Fibroblast of pulmonary artery (primary cell): ENCODE data around the gene EPB41L2.
A peak's percentile ranks its signal among the peaks of the same experiment; 100 is the strongest.
"Not testable (repeated sequence)": the region's sequence is repeated elsewhere in the genome, so short reads cannot be mapped to it uniquely, and the experiment has no call there.

Experiments
- DNase-seq: peaks from one replicate; pipeline ENCODE4 v3.0.0-alpha.2; 2010; ENCODE audit warnings: low read depth
- H3K4me3 ChIP-seq: replicated peaks from 2 replicates; pipeline ENCODE4 v1.5.1; 2011; ENCODE audit warnings: low read depth, mild to moderate bottlenecking, control low read depth, low read length, moderate library complexity
- CTCF ChIP-seq: IDR thresholded peaks from 2 replicates; pipeline ENCODE4 v1.5.1; 2011; ENCODE audit warnings: mild to moderate bottlenecking, control low read depth, low read length, inconsistent platforms; ENCODE audit errors: missing control alignments

EPB41L2 gene

DNA sequence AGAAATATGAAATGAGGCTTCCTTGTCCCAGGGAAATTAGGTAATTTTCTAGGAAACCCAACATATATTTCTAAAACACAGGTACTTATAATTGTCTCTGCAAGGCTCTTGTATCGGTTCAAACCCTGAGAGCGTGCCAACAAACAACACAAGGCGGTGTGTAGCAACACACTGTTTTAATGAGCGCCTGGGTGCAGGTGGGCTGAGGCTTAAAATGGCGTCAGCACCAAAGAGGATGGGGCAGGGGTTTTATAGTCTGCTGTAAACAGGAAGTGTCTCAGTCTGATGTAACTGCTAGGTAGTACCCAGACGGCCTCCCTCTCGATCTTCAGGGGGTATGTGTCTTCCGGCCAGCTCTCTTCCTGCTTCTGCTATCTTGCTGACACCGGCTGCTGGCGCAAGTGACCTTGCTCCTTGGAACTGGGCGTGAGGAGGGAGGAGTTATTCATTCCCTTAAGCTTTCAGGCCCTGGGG, 69.7 kb downstream of the EPB41L2 start:
- TF ChIP-seq CTCF: no peak
- no peak overlapping the region for H3K4me3 ChIP-seq
- DNase-seq: no peak

DNA sequence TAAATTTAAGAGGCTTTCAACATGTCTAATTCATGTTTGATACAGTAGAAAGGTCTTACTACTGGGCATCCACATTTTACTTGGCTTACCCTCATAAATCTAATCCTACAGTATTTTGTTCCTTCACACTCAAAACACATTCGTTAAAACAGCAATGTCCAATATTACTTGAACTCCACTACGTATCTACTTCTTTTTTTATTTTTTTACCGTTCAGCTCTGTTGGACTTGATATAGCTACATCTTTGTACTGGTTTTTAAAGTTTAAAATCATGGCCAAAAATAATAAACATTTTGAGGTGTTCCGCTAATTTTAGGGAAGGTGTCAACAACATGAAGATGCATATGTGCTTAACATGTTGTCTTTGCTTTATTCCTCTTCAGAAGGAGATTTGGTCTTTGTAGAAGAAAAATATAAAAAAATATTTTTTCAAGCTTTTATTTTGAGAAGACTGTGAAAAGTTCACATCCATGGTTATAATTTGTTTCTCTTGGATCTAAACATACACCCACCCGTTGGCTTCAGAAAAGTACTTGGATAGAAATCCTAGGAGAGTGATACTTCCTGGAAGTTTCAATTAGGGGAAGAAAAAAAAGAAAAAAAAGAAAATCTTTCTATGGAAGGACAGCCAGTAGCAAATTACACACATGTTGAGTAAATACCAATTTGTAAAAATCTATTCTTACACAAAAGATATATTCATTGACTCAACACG, 71.5 kb downstream of the EPB41L2 start:
- H3K4me3 ChIP-seq: no peak overlapping the region
- no peak for DNase-seq
- TF ChIP-seq CTCF: no peak

DNA sequence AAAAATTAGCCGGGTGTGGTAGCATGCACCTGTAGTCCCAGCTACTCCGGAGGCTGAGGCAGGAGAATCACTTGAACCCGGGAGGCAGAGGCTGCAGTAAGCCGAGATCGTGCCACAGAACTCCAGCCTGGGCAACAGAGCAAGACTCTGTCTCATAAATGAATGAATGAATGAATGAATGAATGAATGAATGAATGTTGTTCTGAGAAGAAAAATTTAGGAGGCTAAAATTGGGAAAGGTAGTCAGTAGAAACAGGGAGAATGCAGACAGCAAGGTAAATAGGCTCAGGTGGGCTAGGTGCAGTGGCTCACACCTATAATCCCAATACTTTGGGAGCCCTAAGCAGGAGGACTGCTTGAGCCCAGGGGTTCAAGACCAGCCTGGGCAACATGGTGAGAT, 75.5 kb downstream of the EPB41L2 start:
- not testable (repeated sequence) for DNase-seq, H3K4me3 ChIP-seq

DNA sequence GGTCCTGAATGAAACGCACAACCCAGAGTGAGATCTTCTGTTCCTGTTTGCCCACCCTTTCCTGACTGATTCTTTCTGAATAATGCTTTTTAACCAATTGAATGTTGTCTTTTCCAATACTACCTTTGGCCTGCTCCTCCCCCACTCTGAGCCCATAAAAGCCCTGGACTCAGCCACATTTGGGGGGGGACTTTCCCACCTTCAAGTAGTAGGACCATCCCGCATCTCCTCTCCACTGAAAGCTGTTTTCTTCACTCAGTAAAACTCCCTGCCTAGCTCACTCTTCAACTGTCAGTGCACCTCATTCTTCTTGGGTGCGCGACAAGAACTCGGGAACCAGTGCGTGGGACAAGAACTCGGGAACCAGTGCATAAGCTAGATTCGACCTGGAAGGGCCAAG, 77.9 kb downstream of the EPB41L2 start:
- no peak for DNase-seq
- no peak for TF ChIP-seq CTCF

GRCh38 chr6:130982941-130983456, 80.0 kb downstream of the EPB41L2 start:
- no peak overlapping the region for H3K4me3 ChIP-seq
- no peak for DNase-seq
- no peak for TF ChIP-seq CTCF

More for the DNA sequence above, 77.9 kb downstream of the EPB41L2 start:
- H3K4me3 ChIP-seq: no peak overlapping the region

- H3K4me3 ChIP-seq: no peak overlapping the region
- no peak for TF ChIP-seq CTCF
- no peak for DNase-seq
These were observed 80.9 kb downstream of the EPB41L2 start for GRCh38 chr6:130982135-130982534.

DNA sequence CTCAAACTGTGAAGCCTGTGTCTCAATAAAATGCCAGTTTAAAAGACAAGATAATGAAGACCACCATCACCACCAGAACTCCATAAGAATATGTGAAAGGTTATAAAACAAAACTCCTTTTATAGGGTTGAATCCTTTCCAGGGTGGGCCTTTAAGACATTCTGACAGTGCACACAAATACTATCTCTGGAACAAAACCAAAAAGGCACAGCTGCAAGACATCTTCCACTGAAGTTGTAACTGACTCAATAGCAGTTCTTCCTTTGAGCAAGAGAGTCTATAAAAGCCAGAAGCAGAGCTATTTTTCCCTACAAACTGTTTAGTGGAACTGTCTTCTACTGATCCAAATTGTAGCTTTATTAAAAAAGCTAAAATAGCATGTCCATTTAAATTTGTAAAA, 81.6 kb downstream of the EPB41L2 start:
- no peak for TF ChIP-seq CTCF
- peak; percentile 90 for DNase-seq
- H3K4me3 ChIP-seq: no peak overlapping the region
